Skeletal muscle tissue (tissue), 4 donors: ENCODE measurements around the gene TRPC4. TPM values are rescaled to one million over a fixed set of nuclear protein-coding genes. Genes with fewer than 3 reads are reported as not detected.

Experiments
- H3K27ac ChIP-seq: one replicate; pipeline ENCODE4 v1.7.0; 2013; ENCODE audit warnings: mild to moderate bottlenecking, low read depth, low read length, inconsistent platforms
- H3K27me3 ChIP-seq, 3 donors: one replicate each; pipeline ENCODE4 v1.7.0; 2013; ENCODE audit warnings: low read length in 3 of 3; ENCODE audit not compliant: control insufficient read depth in 3 of 3, insufficient read depth in 3 of 3
- H3K36me3 ChIP-seq, 3 donors: one replicate each; pipeline ENCODE4 v1.7.0; 2013; ENCODE audit warnings: low read length in 3 of 3; ENCODE audit not compliant: control insufficient read depth in 3 of 3, insufficient read depth in 3 of 3
- H3K4me1 ChIP-seq, 3 donors: one replicate each; pipeline ENCODE4 v1.7.0; 2013; ENCODE audit warnings: low read length in 3 of 3, mild to moderate bottlenecking in 3 of 3; ENCODE audit not compliant: control insufficient read depth in 3 of 3, insufficient read depth in 3 of 3
- H3K4me3 ChIP-seq, 3 donors: one replicate each; pipeline ENCODE4 v1.7.0; 2013; ENCODE audit warnings: low read length in 3 of 3
- H3K9ac ChIP-seq, 3 donors: one replicate each; pipeline ENCODE4 v1.7.0; 2013; ENCODE audit warnings: low read length in 3 of 3, mild to moderate bottlenecking in 3 of 3, moderate library complexity in 2 of 3, low read depth in 1 of 3
- H3K9me3 ChIP-seq, 3 donors: one replicate each; pipeline ENCODE4 v1.7.0; 2013; ENCODE audit warnings: low read length in 3 of 3; ENCODE audit not compliant: control insufficient read depth in 3 of 3
- total RNA-seq: library from RNA; depleted of rRNA; stranded (reverse); fragments of >200 nt; gene quantifications from one replicate; pipeline ENCODE4 v1.2.3, GENCODE V29; 2014
- donor health status: Osteomylitis.

The TRPC4 gene
- total RNA-seq, 1 donor from 2014 or later: 1.6 TPM

DNA sequence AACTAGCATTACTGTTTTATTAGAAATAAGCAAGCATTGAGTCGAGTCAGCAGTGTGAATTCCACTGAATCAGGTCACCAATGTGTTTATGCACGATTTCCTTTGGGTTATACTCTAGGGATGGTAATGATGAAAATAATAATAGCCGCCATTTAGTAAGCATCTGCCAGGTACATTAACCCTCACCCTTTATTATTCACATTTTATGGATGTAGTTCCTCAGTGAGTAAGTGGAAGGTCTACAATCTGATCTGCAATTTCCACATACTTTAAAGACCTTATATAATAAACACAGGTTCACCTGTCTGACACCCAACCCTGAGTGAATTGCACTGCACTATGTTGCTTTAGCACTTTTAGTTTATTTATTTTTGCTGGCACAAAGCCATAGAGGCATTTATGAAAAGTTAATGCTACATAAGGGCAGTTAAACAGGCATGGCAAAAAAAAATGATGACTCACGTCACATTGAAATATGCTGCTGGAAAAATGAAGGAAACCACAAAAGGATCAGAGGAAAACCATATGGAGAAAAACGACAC lies 122.4 kb downstream of the TRPC4 start:
- Histone ChIP-seq H3K4me3 (no peak overlapping the region), H3K36me3 (no peaks in the 10 kb centered on the region), H3K9me3 (no peaks in the 10 kb centered on the region), H3K4me1 (no peaks in the 10 kb centered on the region), H3K9ac (no peak overlapping the region), H3K27me3 (no peaks in the 10 kb centered on the region), H3K27ac (no peak overlapping the region)

- Histone ChIP-seq H3K27ac (no peak overlapping the region), H3K4me3 (no peak overlapping the region), H3K9me3 (no peaks in the 10 kb centered on the region), H3K9ac (no peak overlapping the region), H3K27me3 (no peaks in the 10 kb centered on the region), H3K36me3 (no peaks in the 10 kb centered on the region), H3K4me1 (no peaks in the 10 kb centered on the region)
These were observed 128.0 kb downstream of the TRPC4 start for GRCh38 chr13:37741536-37741935.

DNA sequence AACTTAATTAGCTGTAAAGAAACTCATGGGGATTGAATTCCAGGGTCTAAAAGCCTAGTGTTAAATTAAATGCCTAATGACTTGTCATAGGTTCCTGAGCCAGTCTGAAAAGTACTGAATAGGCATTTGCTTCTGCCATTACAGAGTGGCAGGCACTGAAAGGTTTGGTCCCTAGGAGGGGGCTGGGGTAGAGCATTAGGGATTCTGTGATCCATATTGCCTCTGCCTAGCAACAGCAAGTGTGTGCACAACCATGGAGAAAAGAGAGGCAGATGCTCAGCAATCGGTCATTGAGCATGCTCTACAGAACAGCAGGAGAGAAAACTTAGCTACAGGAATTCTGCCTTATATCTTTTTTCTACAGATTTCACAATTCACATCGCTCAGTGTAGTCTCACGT lies 133.5 kb downstream of the TRPC4 start:
- H3K9ac ChIP-seq: no peak overlapping the region
- no peaks in the 10 kb centered on the region for H3K27me3 ChIP-seq
- H3K27ac ChIP-seq: no peak overlapping the region
- no peaks in the 10 kb centered on the region for H3K9me3 ChIP-seq
- H3K36me3 ChIP-seq: no peaks in the 10 kb centered on the region
- no peak overlapping the region for H3K4me3 ChIP-seq
- H3K4me1 ChIP-seq: no peaks in the 10 kb centered on the region

DNA sequence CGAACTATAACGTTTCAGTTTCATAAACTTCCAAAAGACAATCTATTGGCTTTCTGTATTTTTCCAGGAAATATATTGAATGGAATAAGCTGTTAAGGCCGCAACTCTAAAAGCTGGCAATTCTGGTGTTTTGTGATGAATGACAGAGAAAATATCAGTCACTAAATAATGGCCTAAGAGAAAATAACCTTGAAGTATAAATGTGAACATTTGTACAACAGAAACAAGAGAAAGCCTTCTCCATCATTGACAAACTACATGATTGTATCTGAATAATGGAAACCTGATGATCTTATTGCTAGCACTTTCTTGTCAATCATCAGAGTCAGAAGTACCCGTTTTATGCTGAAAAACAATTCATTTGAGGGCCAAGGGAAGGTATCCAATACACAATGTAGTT lies 134.3 kb downstream of the TRPC4 start:
- no peaks in the 10 kb centered on the region for H3K9me3 ChIP-seq
- H3K4me3 ChIP-seq: no peak overlapping the region
- no peaks in the 10 kb centered on the region for H3K36me3 ChIP-seq
- no peak overlapping the region for H3K27ac ChIP-seq
- H3K27me3 ChIP-seq: no peaks in the 10 kb centered on the region
- H3K9ac ChIP-seq: no peak overlapping the region
- H3K4me1 ChIP-seq: no peaks in the 10 kb centered on the region

DNA sequence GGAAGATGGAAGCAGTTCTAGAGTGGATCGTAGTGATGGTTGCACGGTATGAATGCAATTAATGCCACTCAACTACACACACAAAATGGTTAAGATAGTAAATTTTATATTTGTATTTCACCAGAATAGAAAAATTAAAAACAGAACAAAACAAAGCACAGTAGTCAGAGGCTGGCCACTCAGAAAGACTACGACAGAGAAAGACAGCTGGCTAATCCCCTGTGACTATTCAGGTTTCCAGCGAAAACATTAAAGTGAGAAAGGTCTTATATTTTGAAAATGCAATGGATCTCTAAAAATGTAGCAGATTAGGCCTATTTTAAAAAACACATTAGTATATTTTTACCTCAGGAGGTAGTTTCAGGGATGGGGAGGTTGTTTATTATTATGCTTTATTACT lies 139.7 kb downstream of the TRPC4 start:
- Histone ChIP-seq H3K4me3 (no peak overlapping the region), H3K36me3 (no peaks in the 10 kb centered on the region), H3K4me1 (no peaks in the 10 kb centered on the region), H3K27me3 (no peaks in the 10 kb centered on the region), H3K27ac (no peak overlapping the region), H3K9me3 (no peaks in the 10 kb centered on the region), H3K9ac (no peak overlapping the region)

DNA sequence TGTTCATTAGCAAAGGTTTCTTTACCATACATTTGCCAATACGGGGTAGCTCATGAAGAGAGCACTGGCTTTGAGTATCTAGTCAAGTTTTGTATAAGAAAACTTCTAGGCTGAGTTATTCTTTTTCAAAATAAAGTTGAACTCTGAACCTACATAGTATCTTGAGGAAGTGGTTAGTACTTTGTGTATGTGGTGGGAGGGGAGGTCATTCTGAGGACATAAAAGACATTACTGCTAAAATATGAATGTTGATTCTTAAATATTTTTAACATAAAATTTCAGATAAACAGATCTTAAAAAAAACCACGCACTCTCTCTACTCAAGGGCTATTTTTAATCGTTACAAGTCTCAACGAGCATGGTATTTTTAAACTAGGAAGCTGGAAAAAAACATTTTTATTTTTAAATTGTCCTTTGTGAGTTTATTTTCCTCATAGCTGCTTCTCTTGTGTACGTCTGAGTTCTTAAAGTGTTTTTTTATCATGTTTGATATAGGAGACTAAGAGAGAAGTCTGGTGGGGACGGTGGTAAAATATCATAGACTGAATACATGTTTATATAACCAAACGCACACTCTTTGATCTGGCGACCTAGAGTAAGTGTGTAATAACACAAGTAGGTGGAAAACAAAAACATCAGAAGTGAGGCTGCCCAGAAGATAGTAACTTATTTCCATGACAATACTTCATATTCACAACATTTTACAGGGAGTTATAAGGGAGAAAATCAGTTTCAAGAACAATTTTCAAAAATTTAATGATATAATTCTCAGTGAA lies 153.0 kb downstream of the TRPC4 start:
- no peaks in the 10 kb centered on the region for H3K36me3 ChIP-seq
- no peaks in the 10 kb centered on the region for H3K4me1 ChIP-seq
- no peak overlapping the region for H3K4me3 ChIP-seq
- H3K9me3 ChIP-seq: no peaks in the 10 kb centered on the region
- no peak overlapping the region for H3K27ac ChIP-seq
- H3K27me3 ChIP-seq: no peaks in the 10 kb centered on the region
- no peak overlapping the region for H3K9ac ChIP-seq

GRCh38 chr13:37715606-37716015 lies 154.0 kb downstream of the TRPC4 start:
- H3K4me3 ChIP-seq: no peak overlapping the region
- no peak overlapping the region for H3K9ac ChIP-seq
- no peaks in the 10 kb centered on the region for H3K36me3 ChIP-seq
- no peak overlapping the region for H3K27ac ChIP-seq
- no peaks in the 10 kb centered on the region for H3K27me3 ChIP-seq
- no peaks in the 10 kb centered on the region for H3K4me1 ChIP-seq
- H3K9me3 ChIP-seq: no peaks in the 10 kb centered on the region

DNA sequence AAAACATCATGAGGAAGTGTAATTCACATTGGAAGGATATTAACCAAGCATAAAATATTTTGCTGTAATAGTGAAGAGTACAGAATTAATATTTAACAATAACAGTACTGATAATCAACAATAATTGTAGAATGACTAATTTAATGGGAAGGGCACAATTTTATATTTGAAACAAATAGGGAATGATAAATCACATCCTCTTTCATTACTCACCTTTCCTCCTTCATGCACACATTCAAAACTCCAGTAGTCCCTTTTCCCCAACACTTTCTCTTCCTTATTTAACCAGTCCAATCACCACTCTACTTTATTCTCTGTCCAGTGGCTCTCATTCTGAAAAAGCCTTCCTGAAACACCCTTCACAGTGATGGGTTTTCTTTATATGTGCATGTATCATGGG lies 160.3 kb downstream of the TRPC4 start:
- Histone ChIP-seq H3K9me3 (no peaks in the 10 kb centered on the region), H3K27me3 (no peaks in the 10 kb centered on the region), H3K9ac (no peak overlapping the region), H3K27ac (no peak overlapping the region), H3K4me3 (no peak overlapping the region), H3K36me3 (no peaks in the 10 kb centered on the region), H3K4me1 (no peaks in the 10 kb centered on the region)

DNA sequence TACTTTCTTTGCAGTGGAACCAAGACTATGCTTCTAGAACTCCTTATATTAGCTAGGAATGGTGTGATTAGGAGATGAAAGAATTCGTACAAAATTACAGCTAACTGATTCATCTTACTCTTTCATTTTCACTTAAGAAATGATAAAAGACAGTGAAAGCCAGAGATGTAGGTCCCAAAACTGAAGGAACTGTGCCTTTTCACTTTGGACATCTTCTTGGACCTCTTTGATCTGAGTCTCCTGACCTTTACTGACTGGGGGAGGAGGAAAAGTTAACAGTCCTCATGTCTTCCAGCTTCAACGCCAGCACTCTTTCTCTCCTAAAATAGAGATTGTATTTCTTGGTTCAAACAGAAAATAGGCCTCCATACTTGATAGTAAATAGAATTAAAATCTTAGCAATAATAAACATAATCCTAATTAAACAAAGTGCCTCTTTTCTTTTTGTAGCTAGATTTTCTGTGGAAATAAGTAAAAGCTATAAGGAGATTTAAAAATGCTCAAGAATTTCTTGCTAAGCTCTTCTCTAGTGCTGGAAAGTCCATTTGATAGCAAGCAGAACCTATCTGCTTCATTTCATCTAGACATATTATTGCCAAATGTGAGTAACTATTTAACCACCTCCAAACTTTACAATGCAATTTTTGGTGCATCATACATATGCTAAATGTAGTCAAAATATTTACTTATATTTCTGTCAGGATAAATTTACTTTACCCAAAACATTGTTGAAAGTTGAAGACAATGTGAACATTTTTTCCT lies 161.7 kb downstream of the TRPC4 start:
- Histone ChIP-seq H3K27me3 (no peaks in the 10 kb centered on the region), H3K4me3 (no peak overlapping the region), H3K4me1 (no peaks in the 10 kb centered on the region), H3K9me3 (no peaks in the 10 kb centered on the region), H3K27ac (no peak overlapping the region), H3K36me3 (no peaks in the 10 kb centered on the region), H3K9ac (no peak overlapping the region)

GRCh38 chr13:37706041-37706440 lies 163.5 kb downstream of the TRPC4 start:
- H3K27ac ChIP-seq: no peak overlapping the region

More at GRCh38 chr13:37706041-37706440, 163.5 kb downstream of the TRPC4 start:
- Histone ChIP-seq H3K4me3 (no peak overlapping the region), H3K27me3 (no peaks in the 10 kb centered on the region), H3K9me3 (no peaks in the 10 kb centered on the region), H3K36me3 (no peaks in the 10 kb centered on the region), H3K9ac (no peak overlapping the region), H3K4me1 (no peaks in the 10 kb centered on the region)
